IMR-90 (cell line): ENCODE data around the gene TRAK2. TPM values are rescaled to one million over a fixed set of nuclear protein-coding genes. Genes with fewer than 3 reads are reported as not detected.

Experiments
- ATAC-seq: fragments of 200-7000 bp; cut with Tn5 transposase; 2 replicates; pipeline ENCODE4 v1.9.1; 2020; ENCODE audit warnings: low read depth, mild to moderate bottlenecking, moderate library complexity
- BruUV-seq: library from RNA; stranded (reverse); fragments of 400-500 nt; replicated peaks from 2 replicates; lab custom pipeline; 2021; lab: Mats Ljungman, UMichigan
- CTCF ChIA-PET: fragments of 300-600 bp; formaldehyde crosslinking; extraction: SDS; loops from one replicate; lab custom pipeline; 2021; ENCODE audit warnings: antibody characterized with exemption; lab: Yijun Ruan, JAX
- POLR2A ChIA-PET: fragments of 300-600 bp; sonication (Branson Sonifier 250); formaldehyde crosslinking; loops from one replicate; lab custom pipeline; 2022; ENCODE audit warnings: antibody characterized with exemption; ENCODE audit not compliant: unreplicated experiment; lab: Charles Lee
- DNase-seq: peaks from one replicate; pipeline ENCODE4 v3.0.0; 2013
- H2AFZ ChIP-seq: replicated peaks from 2 replicates; pipeline ENCODE3; 2013; ENCODE audit warnings: low read length, mild to moderate bottlenecking; ENCODE audit not compliant: poor library complexity
- H2AK5ac ChIP-seq: 2 replicates; pipeline ENCODE4 v1.6.1; 2013; ENCODE audit warnings: low read depth, low read length, inconsistent platforms
- H2AK9ac ChIP-seq: replicated peaks from 2 replicates; pipeline ENCODE3; 2013; ENCODE audit warnings: mild to moderate bottlenecking, low read depth, low read length, moderate library complexity; ENCODE audit not compliant: poor library complexity
- H2BK120ac ChIP-seq: 2 replicates; pipeline ENCODE4 v1.6.1; 2013; ENCODE audit warnings: low read depth, low read length, inconsistent platforms
- H2BK15ac ChIP-seq: 3 replicates; pipeline ENCODE4 v1.6.1; 2013; ENCODE audit warnings: low read depth, low read length, inconsistent platforms
- H2BK20ac ChIP-seq: 2 replicates; pipeline ENCODE4 v1.6.1; 2013; ENCODE audit warnings: low read depth, mild to moderate bottlenecking, inconsistent platforms, low read length, moderate library complexity
- H2BK5ac ChIP-seq: 2 replicates; pipeline ENCODE4 v1.6.1; 2013; ENCODE audit warnings: mild to moderate bottlenecking, low read depth, low read length, inconsistent platforms; ENCODE audit not compliant: poor library complexity, severe bottlenecking
- H3K14ac ChIP-seq: replicated peaks from 2 replicates; pipeline ENCODE4 v1.6.1; 2013; ENCODE audit warnings: low read depth, low read length, inconsistent platforms
- H3K18ac ChIP-seq: 2 replicates; pipeline ENCODE4 v1.6.1; 2013; ENCODE audit warnings: low read depth, low read length, control low read depth
- H3K23ac ChIP-seq: 2 replicates; pipeline ENCODE4 v1.6.1; 2013; ENCODE audit warnings: low read depth, low read length, inconsistent platforms
- H3K27ac ChIP-seq: 2 replicates; pipeline ENCODE4 v1.5.1; 2013; ENCODE audit warnings: mild to moderate bottlenecking, control low read depth, low read length; ENCODE audit not compliant: insufficient read depth
- H3K27me3 ChIP-seq: 2 replicates; pipeline ENCODE4 v1.6.1; 2013; ENCODE audit warnings: low read length; ENCODE audit not compliant: control insufficient read depth, insufficient read depth
- H3K36me3 ChIP-seq: 2 replicates; pipeline ENCODE4 v1.6.1; 2013; ENCODE audit warnings: low read length, mixed read lengths; ENCODE audit not compliant: control insufficient read depth, insufficient read depth
- H3K4ac ChIP-seq: 2 replicates; pipeline ENCODE4 v1.6.1; 2013; ENCODE audit warnings: low read depth, low read length, inconsistent platforms
- H3K4me1 ChIP-seq: 2 replicates; pipeline ENCODE4 v1.6.1; 2013; ENCODE audit warnings: low read length, mixed read lengths; ENCODE audit not compliant: control insufficient read depth, insufficient read depth
- H3K4me2 ChIP-seq: 2 replicates; pipeline ENCODE4 v1.6.1; 2013; ENCODE audit warnings: low read depth, mild to moderate bottlenecking, control low read depth, low read length, moderate library complexity
- H3K4me3 ChIP-seq: 2 replicates; pipeline ENCODE4 v1.5.1; 2013; ENCODE audit warnings: low read depth, mild to moderate bottlenecking, control low read depth, low read length, moderate library complexity; ENCODE audit not compliant: insufficient read depth
- H3K56ac ChIP-seq: 2 replicates; pipeline ENCODE4 v1.6.1; 2013; ENCODE audit warnings: low read length, inconsistent platforms; ENCODE audit not compliant: insufficient read depth; ENCODE audit errors: extremely low read depth
- H3K79me1 ChIP-seq, 2 experiments: 2 replicates each; pipeline ENCODE4 v1.6.1; 2013; ENCODE audit warnings: low read length in 2 of 2, inconsistent platforms in 1 of 2, low read depth in 1 of 2
- H3K9ac ChIP-seq: 2 replicates; pipeline ENCODE4 v1.6.1; 2013; ENCODE audit warnings: low read depth, low read length, control low read depth
- H3K9me1 ChIP-seq: 2 replicates; pipeline ENCODE4 v1.6.1; 2013; ENCODE audit warnings: low read length, inconsistent platforms; ENCODE audit not compliant: insufficient read depth
- H3K9me3 ChIP-seq: 2 replicates; pipeline ENCODE4 v1.6.1; 2013; ENCODE audit warnings: low read length; ENCODE audit not compliant: control insufficient read depth, insufficient read depth
- H4K20me1 ChIP-seq: 2 replicates; pipeline ENCODE4 v1.6.1; 2013; ENCODE audit warnings: low read length, inconsistent platforms; ENCODE audit not compliant: insufficient read depth
- H4K5ac ChIP-seq: 2 replicates; pipeline ENCODE4 v1.6.1; 2013; ENCODE audit warnings: mild to moderate bottlenecking, low read depth, low read length, control low read depth
- H4K8ac ChIP-seq, 2 experiments: 2 replicates each; pipeline ENCODE4 v1.6.1; 2013; ENCODE audit warnings: low read depth in 2 of 2, low read length in 2 of 2, control low read depth in 1 of 2, inconsistent platforms in 1 of 2
- H4K91ac ChIP-seq: 2 replicates; pipeline ENCODE4 v1.6.1; 2013; ENCODE audit warnings: low read depth, low read length, inconsistent platforms; ENCODE audit not compliant: insufficient read depth
- BHLHE40 ChIP-seq: fragments of 150-350 bp; IDR thresholded peaks from 2 replicates; pipeline ENCODE4 v1.6.1; 2016; ENCODE audit warnings: mild to moderate bottlenecking, low read depth, low read length
- CEBPB ChIP-seq: IDR thresholded peaks from 2 replicates; pipeline ENCODE4 v1.6.1; 2012; ENCODE audit warnings: low read depth, low read length, improper control_type of control experiment
- CHD1 ChIP-seq: IDR thresholded peaks from 2 replicates; pipeline ENCODE4 v1.6.1; 2012; ENCODE audit warnings: low read depth, low read length, improper control_type of control experiment
- CTCF ChIP-seq: conservative IDR thresholded peaks from 2 replicates; pipeline ENCODE4 v1.5.1; 2012; ENCODE audit warnings: mild to moderate bottlenecking, low read depth, low read length, improper control_type of control experiment
- ELK1 ChIP-seq: fragments of 150-350 bp; IDR thresholded peaks from 2 replicates; pipeline ENCODE4 v1.6.1; 2016; ENCODE audit warnings: low read depth, mild to moderate bottlenecking, low read length, moderate library complexity, borderline replicate concordance
- FOS ChIP-seq: fragments of 150-350 bp; IDR thresholded peaks from 2 replicates; pipeline ENCODE4 v1.6.1; 2016; ENCODE audit warnings: low read depth, low read length
- MAFK ChIP-seq: IDR thresholded peaks from 2 replicates; pipeline ENCODE4 v1.6.1; 2012; ENCODE audit warnings: low read depth, low read length, improper control_type of control experiment
- MAZ ChIP-seq: IDR thresholded peaks from 2 replicates; pipeline ENCODE4 v1.6.1; 2012; ENCODE audit warnings: low read depth, mild to moderate bottlenecking, low read length, improper control_type of control experiment, moderate library complexity, borderline replicate concordance
- MXI1 ChIP-seq: IDR thresholded peaks from 2 replicates; pipeline ENCODE4 v1.6.1; 2012; ENCODE audit warnings: low read depth, mild to moderate bottlenecking, low read length, moderate library complexity, borderline replicate concordance
- NFE2L2 ChIP-seq: fragments of 150-350 bp; IDR thresholded peaks from 2 replicates; pipeline ENCODE4 v1.6.1; 2016; ENCODE audit warnings: low read depth, mild to moderate bottlenecking, low read length
- POLR2A ChIP-seq: IDR thresholded peaks from 2 replicates; pipeline ENCODE4 v1.6.1; 2012; ENCODE audit warnings: mild to moderate bottlenecking, low read depth, low read length
- RAD21 ChIP-seq: IDR thresholded peaks from 2 replicates; pipeline ENCODE4 v1.6.1; 2012; ENCODE audit warnings: low read length, improper control_type of control experiment
- RCOR1 ChIP-seq: IDR thresholded peaks from 2 replicates; pipeline ENCODE4 v1.6.1; 2012; ENCODE audit warnings: mild to moderate bottlenecking, low read length, improper control_type of control experiment; ENCODE audit not compliant: insufficient replicate concordance
- RFX5 ChIP-seq: IDR thresholded peaks from 2 replicates; pipeline ENCODE4 v1.8.0; 2012; ENCODE audit warnings: low read depth, mild to moderate bottlenecking, low read length, moderate library complexity
- SMC3 ChIP-seq: fragments of 150-350 bp; IDR thresholded peaks from 2 replicates; pipeline ENCODE4 v1.6.1; 2016; ENCODE audit warnings: low read depth, mild to moderate bottlenecking, antibody characterized with exemption, low read length, moderate library complexity
- USF2 ChIP-seq: fragments of 150-350 bp; IDR thresholded peaks from 2 replicates; pipeline ENCODE4 v1.6.1; 2017; ENCODE audit warnings: mild to moderate bottlenecking, antibody characterized with exemption, low read length, low read depth
- WGBS, 2 experiments: methylation state at CpG; one replicate each; pipeline versions ENCODE4 v1.1.5 to v1.1.7; 2013; ENCODE audit warnings: missing lambda C conversion rate in 2 of 2; ENCODE audit not compliant: insufficient read length in 1 of 2; ENCODE audit errors: extremely low coverage in 2 of 2; 5-methylcytosine and 5-hydroxymethylcytosine counted together
- dilution Hi-C: fragments of 300-500 bp; cut with HindIII; formaldehyde crosslinking; loops from one replicate; pipeline ENCODE4 v1.14.3; 2018; ENCODE audit warnings: low sequenced_read_pairs; ENCODE audit not compliant: unreplicated experiment
- in situ Hi-C: fragments of 300-500 bp; cut with MboI; formaldehyde crosslinking; loops from 3 replicates; pipeline ENCODE4 v1.14.3; 2019; ENCODE audit warnings: low sequenced_read_pairs, inconsistent platforms, mixed read lengths
- intact Hi-C: fragments of 100-400 bp; cut with micrococcal nuclease; formaldehyde crosslinking; loops from 2 replicates; pipeline ENCODE4 v1.10.0; 2022
- polyA plus RNA-seq, 3 experiments: library from polyadenylated mRNA; depleted of rRNA; stranded (reverse); fragments of >200 nt; gene quantifications; 2 replicates each; pipeline ENCODE4 v1.2.3, GENCODE V29; 2012; ENCODE audit warnings: low replicate concordance in 1 of 3
- total RNA-seq: library from RNA; depleted of rRNA; stranded (reverse); fragments of >200 nt; gene quantifications from 2 replicates; pipeline ENCODE4 v1.2.3, GENCODE V29; 2012

TRAK2 gene
- total and polyA plus RNA-seq, 2 of the 4 experiments (the other 2 are of a cell fraction): 13.1 to 65.4 TPM

- Histone ChIP-seq H2BK120ac (no peak overlapping the region), H4K5ac (no peak overlapping the region), H3K4me1 (peaks cover 11% of the 10 kb centered on the region), H2AK5ac (no peak overlapping the region), H3K27me3 (no peaks in the 10 kb centered on the region), H4K8ac (no peak overlapping the region; a peak in 1 of 4 replicates), H3K9ac (no peak overlapping the region), H3K23ac (no peak overlapping the region), H2BK15ac (no peak overlapping the region), H3K4me3 (no peak overlapping the region), H3K79me1 (peaks cover 13 to 48% of the 10 kb centered on the region in 2 experiments), H4K91ac (no peak overlapping the region), H3K4ac (no peak overlapping the region), H3K18ac (no peak overlapping the region), H3K4me2 (no peak overlapping the region), H2AK9ac (no peak overlapping the region), H3K14ac (no peak overlapping the region), H3K9me1 (peaks cover 9% of the 10 kb centered on the region), H2BK5ac (peak overlapping the region; percentile 21), H3K9me3 (no peaks in the 10 kb centered on the region), H2BK20ac (no peak overlapping the region), H3K56ac (no peak overlapping the region), H2AFZ (no peak overlapping the region), H3K27ac (0 out of 2 replicates have a peak overlapping the region, but pooled peaks have one; percentile 21), H3K36me3 (peaks cover 6% of the 10 kb centered on the region; the same call in 1 of the 2 replicates), H4K20me1 (peaks cover 3% of the 10 kb centered on the region; the same call in 1 of the 2 replicates)
- in situ Hi-C loops: no loop called here
- CTCF ChIA-PET: no interaction called here
- WGBS, 2 experiments: no CpG with 5 or more reads among the region's 3 CpGs
- no peak for TF ChIP-seq NFE2L2
- TF ChIP-seq POLR2A: no peak
- no peak for TF ChIP-seq CEBPB
- no peak for TF ChIP-seq MAFK
- no peak for TF ChIP-seq FOS
- no peak for TF ChIP-seq BHLHE40
- no peak for TF ChIP-seq RFX5
- TF ChIP-seq RCOR1: no peak
- no peak for TF ChIP-seq CHD1
- no peak for TF ChIP-seq RAD21
- TF ChIP-seq ELK1: no peak
- TF ChIP-seq CTCF: no peak
- no peak for TF ChIP-seq USF2
- TF ChIP-seq MXI1: no peak
- TF ChIP-seq SMC3: no peak
- no peak for TF ChIP-seq MAZ
- dilution Hi-C loops: no loop called here
- intact Hi-C loops: no loop called here
- DNase-seq (no peak), ATAC-seq (no peak)
- no TSS peak for BruUV-seq
- POLR2A ChIA-PET: no interaction called here
Measured at GRCh38 chr2:201419057-201419635, 32.1 kb downstream of the TRAK2 start.
